ENCODE measurements around the gene PLXNB1. TPM values are rescaled to one million over a fixed set of nuclear protein-coding genes. Genes with fewer than 3 reads are reported as not detected.

Gene PLXNB1
- total and polyA plus RNA-seq, 5 experiments from 2014 or later, result 2.0 to 3.2 TPM; not detected in 3

GRCh38 chr3:48398701-48399386, 31.0 kb downstream of the PLXNB1 start:
- no peak for ATAC-seq
- no peaks in the 10 kb centered on the region for H3K36me3 Mint-ChIP-seq
- POLR2A ChIA-PET, result interaction anchor here (0.6 to 1.5 kb wide), 2 partner anchors 150 to 210 kb away, joined by 3 read pairs; partner anchors contain the start of gene UQCRC1
- H3K27me3 Mint-ChIP-seq, result peaks cover 5 to 11% (median 6%) of the 10 kb centered on the region in 5 donors
- no peak overlapping the region for H3K4me3 Mint-ChIP-seq
- no peak overlapping the region for H3K27ac Mint-ChIP-seq
- H3K9me3 Mint-ChIP-seq, result no peaks in the 10 kb centered on the region
- peak in 1 of 10 donors; percentile 37 for DNase-seq
- no peaks in the 10 kb centered on the region for H3K4me1 Mint-ChIP-seq

- Mint-ChIP-seq H3K27me3 (peaks cover 7 to 11% (median 8%) of the 10 kb centered on the region in 5 donors), H3K9me3 (no peaks in the 10 kb centered on the region), H3K36me3 (no peaks in the 10 kb centered on the region), H3K4me1 (no peaks in the 10 kb centered on the region), H3K4me3 (no peak overlapping the region), H3K27ac (peak overlapping the region in 1 of 10 donors; percentile 48)
- POLR2A ChIA-PET, result interaction anchor here (0.6 to 1.5 kb wide), 2 partner anchors 151 to 211 kb away, joined by 3 read pairs; partner anchors contain the start of gene UQCRC1
- DNase-seq, result no peak
- no peak for ATAC-seq
These were observed 31.9 kb downstream of the PLXNB1 start for GRCh38 chr3:48397767-48398681.

GRCh38 chr3:48395714-48396113, 34.2 kb downstream of the PLXNB1 start:
- no peak for ATAC-seq
- H3K4me3 Mint-ChIP-seq, result no peak overlapping the region
- POLR2A ChIA-PET, result no interaction called here
- no peak overlapping the region for H3K27ac Mint-ChIP-seq
- H3K36me3 Mint-ChIP-seq, result no peaks in the 10 kb centered on the region
- peak in 1 of 10 donors; percentile 10 for DNase-seq
- H3K27me3 Mint-ChIP-seq, result peaks cover 4 to 17% (median 16%) of the 10 kb centered on the region in 5 donors
- no peaks in the 10 kb centered on the region for H3K4me1 Mint-ChIP-seq
- H3K9me3 Mint-ChIP-seq, result no peaks in the 10 kb centered on the region

GRCh38 chr3:48394391-48394790, 35.5 kb downstream of the PLXNB1 start:
- Mint-ChIP-seq H3K4me3 (no peak overlapping the region), H3K27me3 (peaks cover 0 to 19% (median 13%) of the 10 kb centered on the region in 5 donors), H3K36me3 (no peaks in the 10 kb centered on the region), H3K4me1 (no peaks in the 10 kb centered on the region), H3K27ac (no peak overlapping the region), H3K9me3 (no peaks in the 10 kb centered on the region)
- POLR2A ChIA-PET, result no interaction called here
- ATAC-seq (no peak), DNase-seq (no peak)

GRCh38 chr3:48388966-48389365, 40.9 kb downstream of the PLXNB1 start:
- H3K4me1 Mint-ChIP-seq, result no peaks in the 10 kb centered on the region
- no peak overlapping the region for H3K4me3 Mint-ChIP-seq
- POLR2A ChIA-PET, result no interaction called here
- ATAC-seq, result no peak
- peak overlapping the region in 1 of 10 donors; percentile 31 for H3K27ac Mint-ChIP-seq
- H3K27me3 Mint-ChIP-seq, result peaks cover 0 to 18% (median 11%) of the 10 kb centered on the region in 5 donors
- H3K36me3 Mint-ChIP-seq, result no peaks in the 10 kb centered on the region
- DNase-seq, result no peak
- H3K9me3 Mint-ChIP-seq, result no peaks in the 10 kb centered on the region

GRCh38 chr3:48387634-48388033, 42.3 kb downstream of the PLXNB1 start:
- Mint-ChIP-seq H3K27ac (no peak overlapping the region), H3K36me3 (no peaks in the 10 kb centered on the region), H3K27me3 (peaks cover 0 to 14% (median 8%) of the 10 kb centered on the region in 5 donors), H3K9me3 (no peaks in the 10 kb centered on the region), H3K4me3 (no peak overlapping the region), H3K4me1 (no peaks in the 10 kb centered on the region)
- POLR2A ChIA-PET, result no interaction called here
- ATAC-seq (no peak), DNase-seq (no peak)

- Mint-ChIP-seq H3K4me3 (no peak overlapping the region), H3K27me3 (no peaks in the 10 kb centered on the region), H3K27ac (peak overlapping the region in 2 of 10 donors; percentile 3 to 57), H3K9me3 (no peaks in the 10 kb centered on the region), H3K4me1 (no peaks in the 10 kb centered on the region), H3K36me3 (no peaks in the 10 kb centered on the region)
- POLR2A ChIA-PET, result no interaction called here
- ATAC-seq, result no peak
- DNase-seq, result no peak
These were observed 56.9 kb downstream of the PLXNB1 start for GRCh38 chr3:48372862-48373435.

GRCh38 chr3:48372377-48372770, 57.5 kb downstream of the PLXNB1 start:
- Mint-ChIP-seq H3K4me1 (no peaks in the 10 kb centered on the region), H3K36me3 (no peaks in the 10 kb centered on the region), H3K4me3 (no peak overlapping the region), H3K27ac (no peak overlapping the region), H3K9me3 (no peaks in the 10 kb centered on the region), H3K27me3 (no peaks in the 10 kb centered on the region)
- no peak for ATAC-seq
- POLR2A ChIA-PET, result no interaction called here
- no peak for DNase-seq

GRCh38 chr3:48371651-48372376, 58.1 kb downstream of the PLXNB1 start, which contains the start of gene FBXW12:
TSS of gene FBXW12 (plus strand) at chr3:48372219. CDS start at chr3:48372768, 549 bp downstream.
- Mint-ChIP-seq H3K4me3 (no peak within 1 kb of the TSS), H3K4me1 (no peaks in the 10 kb centered on the region), H3K27me3 (no peaks in the 10 kb centered on the region), H3K36me3 (no peaks in the 10 kb centered on the region), H3K27ac (peak within 1 kb of the TSS in 1 of 10 donors; percentile 24), H3K9me3 (no peaks in the 10 kb centered on the region)
- POLR2A ChIA-PET, result no interaction called here
- DNase-seq, result no peak
- no peak for ATAC-seq

- H3K4me3 Mint-ChIP-seq, result no peak overlapping the region
- H3K27ac Mint-ChIP-seq, result no peak overlapping the region
- H3K27me3 Mint-ChIP-seq, result no peaks in the 10 kb centered on the region
- H3K4me1 Mint-ChIP-seq, result no peaks in the 10 kb centered on the region
- POLR2A ChIA-PET, result no interaction called here
- no peaks in the 10 kb centered on the region for H3K9me3 Mint-ChIP-seq
- H3K36me3 Mint-ChIP-seq, result no peaks in the 10 kb centered on the region
- ATAC-seq, result no peak
- DNase-seq, result no peak
These were observed 59.6 kb downstream of the PLXNB1 start for GRCh38 chr3:48370333-48370713.

- peak overlapping the region in 3 of 10 donors; percentile 9 to 21 (median 18) for H3K27ac Mint-ChIP-seq
- H3K4me1 Mint-ChIP-seq, result no peaks in the 10 kb centered on the region
- POLR2A ChIA-PET, result no interaction called here
- no peak overlapping the region for H3K4me3 Mint-ChIP-seq
- H3K36me3 Mint-ChIP-seq, result no peaks in the 10 kb centered on the region
- ATAC-seq (no peak), DNase-seq (no peak)
- H3K27me3 Mint-ChIP-seq, result no peaks in the 10 kb centered on the region
- no peaks in the 10 kb centered on the region for H3K9me3 Mint-ChIP-seq
These were observed 60.1 kb downstream of the PLXNB1 start for GRCh38 chr3:48369693-48370332.

GRCh38 chr3:48367201-48367600, 62.7 kb downstream of the PLXNB1 start:
- Mint-ChIP-seq H3K4me1 (no peaks in the 10 kb centered on the region), H3K9me3 (peaks cover 2 to 5% (median 3%) of the 10 kb centered on the region in 9 donors), H3K27me3 (peaks cover 0 to 2% (median 0%) of the 10 kb centered on the region in 5 donors), H3K4me3 (no peak overlapping the region), H3K27ac (peak overlapping the region in 1 of 10 donors; percentile 60), H3K36me3 (peaks cover 0 to 2% (median 0%) of the 10 kb centered on the region in 3 donors)
- POLR2A ChIA-PET, result interaction anchor here (1.3 kb wide), 1 partner anchor 11 kb away, joined by 4 read pairs; no protein-coding TSS in a partner anchor
- DNase-seq (no peak), ATAC-seq (no peak)
